ENCODE data around the gene FLT4. TPM values are rescaled to one million over a fixed set of nuclear protein-coding genes. Genes with fewer than 3 reads are reported as not detected.

FLT4 gene
- total RNA-seq, 1 donor from 2014 or later, result under 0.01 TPM

DNA sequence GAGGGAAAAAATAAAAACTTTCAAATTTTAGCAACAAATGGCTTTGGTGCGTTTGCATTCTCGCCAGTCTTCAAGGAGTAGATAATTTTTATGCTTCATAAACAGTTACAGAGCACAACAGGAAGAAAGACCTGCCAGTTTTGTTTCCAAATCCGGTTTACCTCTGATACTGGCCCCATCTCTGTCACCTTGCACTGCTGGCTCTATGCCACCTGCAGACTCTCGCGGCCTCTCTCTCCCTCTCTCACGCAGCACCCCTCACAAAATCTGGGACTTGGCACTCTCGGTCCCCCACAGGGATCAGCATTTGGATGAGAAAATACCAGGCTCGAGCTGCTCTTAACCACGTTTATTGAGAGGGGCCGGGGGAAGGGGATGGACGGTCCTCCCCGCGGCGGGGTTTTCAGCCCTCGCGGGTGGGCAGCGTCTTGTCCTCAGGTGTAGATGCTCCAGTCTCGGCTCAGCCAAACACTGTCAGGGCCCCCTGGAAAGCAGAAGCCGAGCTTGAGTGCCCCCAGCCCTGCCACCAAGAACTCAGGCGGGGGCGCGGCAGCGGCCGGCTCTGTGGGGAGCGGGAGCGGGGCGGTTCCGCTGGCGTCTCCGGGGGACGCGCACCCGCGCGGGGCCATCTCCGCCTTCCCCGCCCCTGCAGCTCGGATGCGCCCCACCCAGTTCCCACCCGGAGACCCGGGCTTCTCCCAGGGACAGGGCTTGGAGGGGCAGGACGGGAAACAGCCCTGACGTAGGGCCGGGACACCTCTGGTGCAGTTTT lies 59.4 kb downstream of the FLT4 start:
- TF ChIP-seq CTCF (IDR thresholded peaks at IDR 0.05; ENCODE audit: insufficient read depth, low read length, severe bottlenecking), result no peak
- Histone ChIP-seq H3K27me3 (ENCODE audit: control insufficient read depth, insufficient read depth, low read length) (peaks cover 10% of the 10 kb centered on the region), H3K36me3 (ENCODE audit: control insufficient read depth, insufficient read depth, low read length) (no peaks in the 10 kb centered on the region), H3K4me3 (ENCODE audit: low read depth, low read length) (no peak overlapping the region)
- DNase-seq (ENCODE audit: low read depth) (no peak), FAIRE-seq (no peak)

DNA sequence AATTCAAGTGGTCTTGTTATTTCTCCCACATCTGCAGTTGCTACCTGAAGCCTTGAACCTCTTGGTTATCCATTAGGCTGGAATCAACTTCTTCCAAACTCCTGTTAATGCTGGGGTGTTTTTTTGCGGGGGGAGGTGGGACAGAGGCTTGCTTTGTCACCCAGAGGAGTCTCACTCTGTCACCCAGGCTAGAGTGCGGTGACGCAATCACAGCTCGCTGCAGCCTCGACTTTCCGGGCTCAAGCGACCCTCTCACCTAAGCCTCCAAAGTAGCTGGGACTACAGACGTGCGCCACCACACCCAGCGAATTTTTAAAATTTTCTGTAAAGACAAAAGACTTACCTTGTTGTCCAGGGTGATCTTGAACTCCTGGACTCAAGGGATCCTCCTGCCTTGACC lies 62.5 kb downstream of the FLT4 start:
- FAIRE-seq, result no peak
- Histone ChIP-seq H3K36me3 (ENCODE audit: control insufficient read depth, insufficient read depth, low read length) (no peaks in the 10 kb centered on the region), H3K27me3 (ENCODE audit: control insufficient read depth, insufficient read depth, low read length) (peaks cover 10% of the 10 kb centered on the region), H3K4me3 (ENCODE audit: low read depth, low read length) (no peak overlapping the region)
- TF ChIP-seq CTCF (IDR thresholded peaks at IDR 0.05; ENCODE audit: insufficient read depth, low read length, severe bottlenecking), result no peak
- no peak for DNase-seq (ENCODE audit: low read depth)

DNA sequence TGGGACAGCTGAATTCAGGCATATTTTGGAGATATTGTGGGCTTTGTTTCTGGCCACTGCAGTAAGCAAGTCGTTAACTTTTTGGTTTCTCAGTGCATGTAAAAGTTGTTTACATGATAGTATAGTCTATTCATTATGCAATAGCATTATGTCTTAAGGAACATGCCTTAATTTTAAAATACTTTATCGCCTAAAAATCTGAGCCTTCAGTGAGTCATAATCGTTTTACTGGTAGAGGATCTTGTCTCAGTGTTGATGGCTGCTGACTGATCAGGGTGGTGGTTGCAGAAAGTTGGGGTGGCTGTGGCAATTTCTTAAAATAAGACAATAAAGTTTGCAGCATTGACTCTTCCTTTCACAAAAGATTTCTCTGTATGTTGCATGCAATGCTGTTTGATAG lies 63.2 kb downstream of the FLT4 start:
- Histone ChIP-seq H3K27me3 (ENCODE audit: control insufficient read depth, insufficient read depth, low read length) (peaks cover 10% of the 10 kb centered on the region), H3K4me3 (ENCODE audit: low read depth, low read length) (no peak overlapping the region), H3K36me3 (ENCODE audit: control insufficient read depth, insufficient read depth, low read length) (no peaks in the 10 kb centered on the region)
- DNase-seq (ENCODE audit: low read depth), result no peak
- no peak for FAIRE-seq
- TF ChIP-seq CTCF (IDR thresholded peaks at IDR 0.05; ENCODE audit: insufficient read depth, low read length, severe bottlenecking), result no peak

DNA sequence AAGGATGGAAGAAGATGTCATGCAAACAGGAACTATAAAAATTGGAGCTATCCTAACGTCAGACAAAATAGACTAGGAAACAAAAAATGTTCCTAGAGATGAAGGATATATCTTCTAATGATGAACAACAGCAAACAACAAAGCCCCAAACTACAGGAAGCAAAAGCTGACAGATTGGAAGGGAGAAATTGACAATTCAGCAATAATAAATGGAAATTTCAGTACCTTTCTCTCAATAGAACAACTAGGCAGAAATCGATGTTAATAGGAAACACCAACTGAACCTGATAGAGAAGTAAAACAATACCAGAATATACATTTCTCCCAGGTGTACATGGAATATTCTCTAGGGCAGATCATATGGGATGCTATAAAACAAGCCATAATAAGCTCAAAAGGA lies 65.7 kb downstream of the FLT4 start:
- no peak for TF ChIP-seq CTCF (IDR thresholded peaks at IDR 0.05; ENCODE audit: insufficient read depth, low read length, severe bottlenecking)
- Histone ChIP-seq H3K4me3 (ENCODE audit: low read depth, low read length) (no peak overlapping the region), H3K36me3 (ENCODE audit: control insufficient read depth, insufficient read depth, low read length) (no peaks in the 10 kb centered on the region), H3K27me3 (ENCODE audit: control insufficient read depth, insufficient read depth, low read length) (no peaks in the 10 kb centered on the region)
- no peak for FAIRE-seq
- no peak for DNase-seq (ENCODE audit: low read depth)

- DNase-seq (ENCODE audit: low read depth) (no peak), FAIRE-seq (no peak)
- Histone ChIP-seq H3K36me3 (ENCODE audit: control insufficient read depth, insufficient read depth, low read length) (peaks cover 3% of the 10 kb centered on the region), H3K27me3 (ENCODE audit: control insufficient read depth, insufficient read depth, low read length) (no peaks in the 10 kb centered on the region), H3K4me3 (ENCODE audit: low read depth, low read length) (no peak overlapping the region)
- no peak for TF ChIP-seq CTCF (IDR thresholded peaks at IDR 0.05; ENCODE audit: insufficient read depth, low read length, severe bottlenecking)
Observed at GRCh38 chr5:180580681-180581080, 68.7 kb downstream of the FLT4 start.

GRCh38 chr5:180575571-180575970 lies 73.8 kb downstream of the FLT4 start:
- Histone ChIP-seq H3K4me3 (ENCODE audit: low read depth, low read length) (no peak overlapping the region), H3K36me3 (ENCODE audit: control insufficient read depth, insufficient read depth, low read length) (peaks cover 6% of the 10 kb centered on the region)
- no peak for FAIRE-seq

More at GRCh38 chr5:180575571-180575970, 73.8 kb downstream of the FLT4 start:
- TF ChIP-seq CTCF (IDR thresholded peaks at IDR 0.05; ENCODE audit: insufficient read depth, low read length, severe bottlenecking), result no peak
- no peaks in the 10 kb centered on the region for H3K27me3 ChIP-seq (ENCODE audit: control insufficient read depth, insufficient read depth, low read length)
- DNase-seq (ENCODE audit: low read depth), result no peak

Data from bronchial epithelial cell (primary cell).